Measurements from ENCODE around the gene IL3RA.
"Not testable (repeated sequence)": the region's sequence is repeated elsewhere in the genome, so short reads cannot be mapped to it uniquely, and the experiment has no call there.

The IL3RA gene

DNA sequence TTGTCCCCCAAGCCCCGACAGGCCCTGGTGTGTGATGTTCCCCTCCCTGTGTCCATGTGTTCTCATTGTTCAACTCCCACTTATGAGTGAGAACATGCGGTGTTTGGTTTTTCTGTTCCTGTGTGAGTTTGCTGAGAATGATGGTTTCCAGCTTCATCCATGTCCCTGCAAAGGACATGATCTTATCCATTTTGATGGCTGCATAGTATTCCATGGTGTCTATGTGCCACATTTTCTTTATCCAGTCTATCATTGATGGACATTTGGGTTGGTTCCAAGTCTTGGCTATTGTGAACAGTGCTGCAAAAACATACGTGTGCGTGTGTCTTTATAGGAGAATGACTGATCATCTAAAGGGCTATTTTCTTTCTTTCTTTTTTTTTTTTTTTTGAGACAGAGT lies 4.2 kb upstream of the IL3RA start:
- DNase-seq: not testable (repeated sequence)

- DNase-seq: no peak
Measured at GRCh38 chrX:1334854-1335253, 1.7 kb upstream of the IL3RA start.

GRCh38 chrX:1336948-1337779 lies 579 bp downstream of the IL3RA start:
- no peak for DNase-seq

DNA sequence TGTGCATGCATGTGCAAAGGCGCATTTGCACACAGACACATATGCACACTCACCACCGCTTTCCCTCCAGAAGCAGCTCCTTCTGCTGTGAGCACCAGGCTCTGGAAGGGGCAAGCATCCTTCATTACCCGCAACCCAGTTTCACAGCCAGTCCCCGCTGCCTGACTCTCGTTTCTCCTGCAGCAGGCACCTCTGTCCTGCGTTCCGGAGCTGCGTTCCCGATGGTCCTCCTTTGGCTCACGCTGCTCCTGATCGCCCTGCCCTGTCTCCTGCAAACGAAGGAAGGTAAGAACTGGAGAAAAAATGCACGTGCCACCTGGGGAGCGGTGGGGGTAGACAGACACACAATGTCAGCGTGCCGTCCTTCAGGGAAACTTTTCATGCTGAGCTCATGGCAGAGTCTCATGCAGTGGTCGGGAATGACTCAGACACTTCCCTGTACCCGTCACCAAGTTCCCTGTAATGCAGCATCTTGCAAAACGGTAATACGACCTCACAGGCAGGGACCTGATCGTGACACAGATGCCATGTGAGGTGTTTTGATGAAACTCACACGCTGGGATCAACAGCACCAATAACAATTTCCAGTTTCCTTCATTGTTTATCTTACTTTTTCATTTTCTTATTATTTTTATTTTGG lies 5.1 kb downstream of the IL3RA start:
- no peak for DNase-seq

DNA sequence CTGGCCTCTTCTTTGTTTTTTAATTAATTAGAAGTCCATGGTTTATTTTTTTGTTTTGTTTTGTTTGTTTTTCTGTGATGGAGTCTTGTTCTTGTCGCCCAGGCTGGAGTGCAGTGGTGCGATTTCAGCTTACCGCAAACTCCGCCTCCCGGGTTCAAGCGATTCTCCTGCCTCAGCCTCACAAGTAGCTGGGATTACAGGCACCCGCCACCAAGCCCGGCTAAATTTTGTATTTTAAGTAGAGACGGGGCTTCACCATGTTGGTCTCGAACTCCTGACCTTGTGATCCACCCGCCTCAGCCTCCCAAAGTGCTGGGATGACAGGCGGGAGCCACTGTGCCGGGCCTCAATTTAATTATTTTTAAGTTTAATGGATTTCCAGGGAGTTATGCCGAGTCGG lies 13.0 kb downstream of the IL3RA start:
- not testable (repeated sequence) for DNase-seq

DNA sequence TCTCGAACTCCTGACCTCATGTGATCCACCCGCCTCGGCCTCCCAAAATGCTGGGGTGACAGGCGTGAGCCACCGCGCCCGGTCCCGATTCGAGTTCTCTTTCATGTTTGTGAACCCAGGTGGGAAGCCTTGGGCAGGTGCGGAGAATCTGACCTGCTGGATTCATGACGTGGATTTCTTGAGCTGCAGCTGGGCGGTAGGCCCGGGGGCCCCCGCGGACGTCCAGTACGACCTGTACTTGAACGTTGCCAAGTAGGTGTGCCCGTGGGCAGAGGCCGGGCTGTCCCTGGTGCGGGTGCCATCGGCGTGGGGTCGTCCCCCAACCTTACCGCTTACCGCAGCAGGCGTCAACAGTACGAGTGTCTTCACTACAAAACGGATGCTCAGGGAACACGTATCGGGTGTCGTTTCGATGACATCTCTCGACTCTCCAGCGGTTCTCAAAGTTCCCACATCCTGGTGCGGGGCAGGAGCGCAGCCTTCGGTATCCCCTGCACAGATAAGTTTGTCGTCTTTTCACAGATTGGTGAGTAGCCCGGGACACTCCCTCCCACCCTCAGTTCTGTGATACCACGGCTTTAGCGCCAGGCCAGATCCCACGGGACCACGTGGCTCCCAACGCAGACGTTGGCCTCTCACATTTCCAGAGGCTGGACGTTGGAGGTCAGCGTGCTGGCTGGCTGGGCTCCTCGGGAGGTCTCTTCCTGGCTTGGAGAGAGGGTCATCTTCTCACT lies 15.6 kb downstream of the IL3RA start:
- no peak for DNase-seq

- no peak for DNase-seq
Measured at GRCh38 chrX:1354036-1355019, 17.7 kb downstream of the IL3RA start.

- no peak for DNase-seq
Measured at GRCh38 chrX:1355131-1356046, 18.8 kb downstream of the IL3RA start.

DNA sequence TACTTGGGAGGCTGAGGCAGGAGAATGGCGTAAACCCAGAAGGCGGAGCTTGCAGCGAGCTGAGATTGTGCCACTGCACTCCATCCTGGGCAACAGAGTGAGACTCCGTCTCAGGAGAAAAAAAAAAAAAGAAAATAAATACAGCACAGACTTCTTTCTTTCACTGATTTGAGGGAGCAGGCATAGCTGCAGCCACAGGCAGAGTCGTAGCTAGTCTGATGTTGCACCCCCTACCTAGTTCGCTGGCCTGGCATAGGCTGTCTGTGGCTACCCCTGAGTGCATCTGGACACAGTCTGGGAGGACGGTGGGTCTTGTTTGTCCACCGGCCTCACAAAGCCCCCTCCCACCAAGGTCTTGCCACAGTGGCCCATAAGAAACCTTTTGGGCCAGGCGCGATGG lies 21.4 kb downstream of the IL3RA start:
- DNase-seq: no peak

GRCh38 chrX:1358793-1359476 lies 22.4 kb downstream of the IL3RA start:
- DNase-seq: no peak

GRCh38 chrX:1359477-1359873 lies 22.9 kb downstream of the IL3RA start:
- no peak for DNase-seq

DNA sequence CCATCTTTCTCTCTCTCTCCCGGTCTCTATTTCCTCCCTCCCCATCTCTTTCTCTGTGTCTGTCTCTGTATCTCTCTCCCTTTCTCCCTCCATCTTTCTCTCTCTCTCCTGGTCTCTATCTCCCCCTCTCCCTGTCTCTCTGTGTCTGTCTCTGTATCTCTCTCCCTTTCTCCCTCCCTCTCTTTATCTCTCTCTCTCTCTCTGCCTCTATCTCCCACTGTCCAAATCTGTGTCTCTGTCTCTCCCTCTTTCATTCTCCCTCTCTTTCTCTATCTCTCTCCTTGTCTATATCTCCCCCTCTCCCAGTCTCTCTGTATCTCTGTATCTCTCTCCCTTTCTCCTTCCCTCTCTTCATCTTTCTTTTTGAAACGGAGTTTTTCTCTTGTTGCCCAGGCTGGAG lies 23.6 kb downstream of the IL3RA start:
- no peak for DNase-seq

GRCh38 chrX:1361275-1361674 lies 24.7 kb downstream of the IL3RA start:
- no peak for DNase-seq

DNA sequence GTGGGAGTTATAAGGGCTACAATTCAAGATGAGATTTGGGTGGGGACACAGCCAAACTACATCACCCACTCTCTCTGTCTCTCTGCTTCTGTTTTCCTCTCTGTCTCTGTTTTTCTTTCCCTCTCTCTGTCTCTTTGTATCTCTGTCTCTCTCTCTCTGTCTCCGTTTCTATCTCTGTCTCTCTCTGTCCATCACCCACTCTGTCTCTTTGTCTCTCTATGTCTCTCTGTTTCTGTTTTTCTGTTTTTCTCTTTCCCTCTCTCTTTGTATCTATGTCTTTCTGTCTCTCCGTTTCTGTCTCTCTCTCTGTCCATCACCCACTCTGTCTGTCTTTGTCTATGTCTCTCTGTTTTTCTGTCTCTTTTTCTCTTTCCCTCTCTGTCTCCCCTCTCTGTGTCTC lies 25.3 kb downstream of the IL3RA start:
- DNase-seq: no peak

- DNase-seq: not testable (repeated sequence)
Measured at GRCh38 chrX:1366363-1366762, 29.8 kb downstream of the IL3RA start.

GRCh38 chrX:1368385-1368698 lies 31.8 kb downstream of the IL3RA start:
- DNase-seq: no peak

GRCh38 chrX:1378306-1378759 lies 41.7 kb downstream of the IL3RA start:
- no peak for DNase-seq

- DNase-seq: no peak
Measured at GRCh38 chrX:1380672-1381233, 44.2 kb downstream of the IL3RA start.

DNA sequence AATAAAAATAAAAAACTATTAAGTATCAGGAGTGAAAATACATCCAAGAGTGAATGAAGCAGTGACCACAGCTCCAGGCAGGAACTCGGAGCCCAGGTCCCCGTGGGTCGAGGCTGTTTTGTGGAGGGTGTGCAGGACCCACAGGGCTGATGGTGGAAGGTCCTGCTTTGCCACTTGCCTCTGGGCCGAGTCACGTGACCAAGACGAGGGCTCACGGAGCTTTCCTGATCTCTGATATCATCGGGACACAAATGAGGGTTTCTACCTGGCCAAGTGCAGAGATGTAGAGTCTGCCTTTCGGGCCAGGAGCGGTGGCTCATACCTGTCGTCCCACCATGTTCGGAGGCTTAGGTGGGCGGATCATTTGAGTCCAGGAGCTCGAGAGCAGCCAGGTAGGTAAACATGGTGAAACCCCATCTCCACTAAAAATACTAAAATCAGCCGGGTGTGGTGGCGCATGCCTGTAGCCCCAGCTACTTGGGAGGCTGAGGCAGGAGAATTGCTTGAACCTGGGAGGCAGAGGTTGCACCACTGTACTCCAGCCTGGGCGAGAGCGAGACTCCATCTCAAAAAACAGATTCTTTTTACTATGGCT lies 48.2 kb downstream of the IL3RA start:
- DNase-seq: no peak
